Measurements from ENCODE around the gene B3GNT7.
"Not testable (repeated sequence)": the region's sequence is repeated elsewhere in the genome, so short reads cannot be mapped to it uniquely, and the experiment has no call there.

Gene B3GNT7

DNA sequence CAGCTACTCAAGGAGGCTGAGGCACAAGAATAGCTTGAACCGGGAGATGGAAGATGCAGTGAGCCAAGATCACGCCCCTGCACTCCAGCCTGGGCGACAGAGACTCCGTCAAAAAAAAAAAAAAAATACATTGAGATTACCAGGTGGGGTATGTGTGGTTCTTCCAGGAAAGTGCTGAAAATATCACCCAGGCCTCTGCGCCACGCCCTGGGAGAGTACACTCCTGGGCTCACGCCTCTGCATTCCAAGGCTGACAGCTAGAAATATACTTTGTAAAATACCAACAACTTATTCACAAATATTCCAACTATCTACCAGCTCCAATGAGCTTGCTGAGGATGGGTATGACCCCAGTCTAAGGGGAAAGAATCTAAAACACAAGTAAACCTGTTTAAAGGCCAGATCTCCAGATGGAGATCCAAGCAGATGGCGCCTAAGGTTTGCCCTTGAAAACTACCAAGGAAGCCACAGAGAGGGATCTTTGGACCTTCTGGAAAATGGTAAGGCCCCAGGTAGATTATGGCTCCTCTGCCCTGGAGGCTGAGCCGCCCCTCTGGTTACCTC is 21.6 kb upstream of the B3GNT7 start:
- peaks cover 17% of the 10 kb centered on the region for H3K9me3 ChIP-seq (ENCODE audit: insufficient read depth, low read length)
- no peak overlapping the region for H3K4me3 ChIP-seq (ENCODE audit: insufficient read length, low read depth)
- H3K4me1 ChIP-seq (ENCODE audit: insufficient read depth, insufficient read length): peaks cover 43% of the 10 kb centered on the region
- DNase-seq (ENCODE audit: low read depth, low spot score): no peak
- TF ChIP-seq SUZ12 (IDR thresholded peaks at IDR 0.05; ENCODE audit: extremely low read depth, insufficient read depth, insufficient read length) (no peak), ZNF274 (IDR thresholded peaks at IDR 0.05; ENCODE audit: low read depth, low read length) (no peak), YY1 (IDR thresholded peaks at IDR 0.05; ENCODE audit: insufficient read depth, insufficient read length) (no peak)
- no peak overlapping the region for H3K9ac ChIP-seq (ENCODE audit: insufficient read length, low read depth)
- H3K27me3 ChIP-seq (ENCODE audit: insufficient read depth, insufficient read length): no peaks in the 10 kb centered on the region
- H3K36me3 ChIP-seq (ENCODE audit: insufficient read depth, insufficient read length, low read length): no peaks in the 10 kb centered on the region

DNA sequence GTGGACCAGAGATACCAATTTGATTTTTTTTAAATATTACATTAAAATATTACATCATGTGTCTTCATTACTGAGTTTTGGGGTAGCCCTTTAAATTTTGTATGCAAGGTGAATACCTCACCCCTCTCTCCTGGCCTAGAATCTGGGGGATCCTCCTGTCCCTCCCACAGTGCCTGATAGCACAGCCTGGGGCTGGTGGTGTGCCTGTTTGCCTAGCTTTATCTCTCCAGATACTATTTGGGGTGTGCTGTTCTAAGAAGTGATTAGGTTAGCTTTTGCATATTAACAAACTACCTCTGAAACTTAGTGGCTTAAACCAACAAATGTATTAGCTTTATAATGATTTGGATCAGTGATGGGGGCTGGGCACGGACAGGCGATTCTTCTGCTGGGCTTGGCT is 20.7 kb upstream of the B3GNT7 start:
- Histone ChIP-seq H3K4me1 (ENCODE audit: insufficient read depth, insufficient read length) (peaks cover 40% of the 10 kb centered on the region), H3K36me3 (ENCODE audit: insufficient read depth, insufficient read length, low read length) (no peaks in the 10 kb centered on the region), H3K27me3 (ENCODE audit: insufficient read depth, insufficient read length) (no peaks in the 10 kb centered on the region), H3K9ac (ENCODE audit: insufficient read length, low read depth) (no peak overlapping the region), H3K9me3 (ENCODE audit: insufficient read depth, low read length) (peaks cover 17% of the 10 kb centered on the region), H3K4me3 (ENCODE audit: insufficient read length, low read depth) (no peak overlapping the region)
- TF ChIP-seq ZNF274 (IDR thresholded peaks at IDR 0.05; ENCODE audit: low read depth, low read length) (no peak), SUZ12 (IDR thresholded peaks at IDR 0.05; ENCODE audit: extremely low read depth, insufficient read depth, insufficient read length) (no peak), YY1 (IDR thresholded peaks at IDR 0.05; ENCODE audit: insufficient read depth, insufficient read length) (no peak)
- no peak for DNase-seq (ENCODE audit: low read depth, low spot score)

DNA sequence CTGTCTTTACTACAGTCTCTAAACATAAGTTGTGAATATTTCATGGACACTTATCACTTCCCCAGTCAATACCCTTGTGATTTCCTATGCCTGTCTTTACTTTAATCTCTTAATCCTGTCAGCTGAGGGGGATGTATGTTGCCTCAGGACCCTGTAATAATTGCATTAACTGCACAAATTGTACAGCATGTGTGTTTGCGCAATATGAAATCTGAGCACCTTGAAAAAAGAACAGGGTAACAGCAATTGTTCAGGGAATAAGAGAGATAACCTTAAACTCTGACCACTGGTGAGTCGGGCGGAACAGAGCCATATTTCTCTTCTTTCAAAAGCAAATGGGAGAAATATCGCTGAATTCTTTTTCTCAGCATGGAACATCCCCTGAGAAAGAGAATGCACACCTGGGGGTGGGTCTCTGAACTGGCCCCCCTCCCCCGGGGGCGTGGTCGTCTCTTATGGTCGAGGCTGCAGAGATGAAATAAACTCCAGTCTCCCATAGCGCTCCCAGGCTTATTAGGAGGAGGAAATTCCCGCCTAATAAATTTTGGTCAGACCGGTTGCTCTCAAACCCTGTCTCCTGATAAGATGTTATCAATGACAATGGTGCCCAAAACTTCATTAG is 19.4 kb upstream of the B3GNT7 start:
- Histone ChIP-seq H3K9me3 (ENCODE audit: insufficient read depth, low read length) (peaks cover 17% of the 10 kb centered on the region), H3K4me1 (ENCODE audit: insufficient read depth, insufficient read length) (peaks cover 35% of the 10 kb centered on the region)
- DNase-seq (ENCODE audit: low read depth, low spot score); H3K36me3 ChIP-seq (ENCODE audit: insufficient read depth, insufficient read length, low read length); H3K4me3 ChIP-seq (ENCODE audit: insufficient read length, low read depth); H3K27me3 ChIP-seq (ENCODE audit: insufficient read depth, insufficient read length); H3K9ac ChIP-seq (ENCODE audit: insufficient read length, low read depth): not testable (repeated sequence)

DNA sequence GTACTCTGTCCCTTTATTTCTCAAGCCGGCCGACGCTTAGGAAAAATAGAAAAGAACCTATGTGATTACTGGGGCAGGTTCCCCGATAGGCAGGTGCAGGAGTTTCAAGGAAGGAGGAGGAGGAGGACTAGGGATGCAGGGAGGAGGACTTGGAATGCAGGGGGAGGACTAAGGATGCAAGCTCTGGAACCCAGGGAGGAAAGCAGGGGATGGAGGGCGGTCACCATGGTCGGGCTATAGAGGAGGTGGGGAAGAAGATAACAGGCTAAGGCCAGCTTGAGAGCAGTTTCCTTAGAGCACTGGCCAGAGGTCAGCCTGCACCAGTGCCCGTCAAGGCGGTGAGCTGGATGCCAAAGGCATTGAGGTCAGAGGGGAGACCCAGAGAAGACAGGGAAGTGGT is 18.7 kb upstream of the B3GNT7 start:
- H3K4me3 ChIP-seq (ENCODE audit: insufficient read length, low read depth): no peak overlapping the region
- TF ChIP-seq SUZ12 (IDR thresholded peaks at IDR 0.05; ENCODE audit: extremely low read depth, insufficient read depth, insufficient read length) (no peak), ZNF274 (IDR thresholded peaks at IDR 0.05; ENCODE audit: low read depth, low read length) (no peak), YY1 (IDR thresholded peaks at IDR 0.05; ENCODE audit: insufficient read depth, insufficient read length) (no peak)
- peaks cover 17% of the 10 kb centered on the region for H3K9me3 ChIP-seq (ENCODE audit: insufficient read depth, low read length)
- H3K27me3 ChIP-seq (ENCODE audit: insufficient read depth, insufficient read length): no peaks in the 10 kb centered on the region
- H3K4me1 ChIP-seq (ENCODE audit: insufficient read depth, insufficient read length): peaks cover 28% of the 10 kb centered on the region
- no peak for DNase-seq (ENCODE audit: low read depth, low spot score)
- no peak overlapping the region for H3K9ac ChIP-seq (ENCODE audit: insufficient read length, low read depth)
- H3K36me3 ChIP-seq (ENCODE audit: insufficient read depth, insufficient read length, low read length): no peaks in the 10 kb centered on the region

DNA sequence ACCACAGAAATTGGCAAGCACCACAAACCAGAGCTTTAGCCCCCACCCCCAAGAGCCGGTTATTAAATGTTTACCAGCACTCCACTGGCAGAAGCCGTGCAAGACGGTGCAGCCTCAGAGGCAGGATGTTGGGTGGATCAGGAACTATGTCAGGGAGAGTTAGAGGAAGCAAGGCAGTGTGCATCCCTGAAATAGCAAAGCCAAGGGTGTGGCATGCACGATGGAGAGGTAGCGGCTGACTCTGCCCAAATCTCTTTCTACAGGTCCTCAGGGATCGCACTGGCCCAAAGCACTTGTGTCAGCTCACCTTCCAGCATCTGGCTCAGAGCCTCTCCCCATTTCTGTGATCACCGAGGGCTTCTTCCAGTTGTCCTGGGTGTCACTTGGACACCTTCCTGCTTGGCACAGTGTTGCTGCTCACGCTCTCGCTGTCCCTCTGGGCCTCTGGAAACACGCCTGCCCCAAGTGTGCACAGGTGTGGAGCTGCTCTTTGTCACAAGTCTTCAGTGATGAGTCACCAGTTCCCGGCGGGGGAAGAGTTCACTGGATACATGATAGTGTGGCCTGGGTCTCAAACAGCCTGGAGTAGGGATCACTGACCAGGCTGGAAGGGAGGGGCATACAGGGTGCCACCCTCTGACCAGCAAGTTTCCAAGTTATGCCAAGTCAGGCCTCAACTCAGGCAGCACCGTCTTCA is 17.3 kb upstream of the B3GNT7 start:
- H3K36me3 ChIP-seq (ENCODE audit: insufficient read depth, insufficient read length, low read length): no peaks in the 10 kb centered on the region
- no peak for DNase-seq (ENCODE audit: low read depth, low spot score)
- TF ChIP-seq SUZ12 (IDR thresholded peaks at IDR 0.05; ENCODE audit: extremely low read depth, insufficient read depth, insufficient read length) (no peak), YY1 (IDR thresholded peaks at IDR 0.05; ENCODE audit: insufficient read depth, insufficient read length) (no peak), ZNF274 (IDR thresholded peaks at IDR 0.05; ENCODE audit: low read depth, low read length) (no peak)
- H3K9ac ChIP-seq (ENCODE audit: insufficient read length, low read depth): no peak overlapping the region
- H3K4me3 ChIP-seq (ENCODE audit: insufficient read length, low read depth): no peak overlapping the region
- no peaks in the 10 kb centered on the region for H3K27me3 ChIP-seq (ENCODE audit: insufficient read depth, insufficient read length)
- peaks cover 17% of the 10 kb centered on the region for H3K9me3 ChIP-seq (ENCODE audit: insufficient read depth, low read length)
- peaks cover 20% of the 10 kb centered on the region for H3K4me1 ChIP-seq (ENCODE audit: insufficient read depth, insufficient read length)

DNA sequence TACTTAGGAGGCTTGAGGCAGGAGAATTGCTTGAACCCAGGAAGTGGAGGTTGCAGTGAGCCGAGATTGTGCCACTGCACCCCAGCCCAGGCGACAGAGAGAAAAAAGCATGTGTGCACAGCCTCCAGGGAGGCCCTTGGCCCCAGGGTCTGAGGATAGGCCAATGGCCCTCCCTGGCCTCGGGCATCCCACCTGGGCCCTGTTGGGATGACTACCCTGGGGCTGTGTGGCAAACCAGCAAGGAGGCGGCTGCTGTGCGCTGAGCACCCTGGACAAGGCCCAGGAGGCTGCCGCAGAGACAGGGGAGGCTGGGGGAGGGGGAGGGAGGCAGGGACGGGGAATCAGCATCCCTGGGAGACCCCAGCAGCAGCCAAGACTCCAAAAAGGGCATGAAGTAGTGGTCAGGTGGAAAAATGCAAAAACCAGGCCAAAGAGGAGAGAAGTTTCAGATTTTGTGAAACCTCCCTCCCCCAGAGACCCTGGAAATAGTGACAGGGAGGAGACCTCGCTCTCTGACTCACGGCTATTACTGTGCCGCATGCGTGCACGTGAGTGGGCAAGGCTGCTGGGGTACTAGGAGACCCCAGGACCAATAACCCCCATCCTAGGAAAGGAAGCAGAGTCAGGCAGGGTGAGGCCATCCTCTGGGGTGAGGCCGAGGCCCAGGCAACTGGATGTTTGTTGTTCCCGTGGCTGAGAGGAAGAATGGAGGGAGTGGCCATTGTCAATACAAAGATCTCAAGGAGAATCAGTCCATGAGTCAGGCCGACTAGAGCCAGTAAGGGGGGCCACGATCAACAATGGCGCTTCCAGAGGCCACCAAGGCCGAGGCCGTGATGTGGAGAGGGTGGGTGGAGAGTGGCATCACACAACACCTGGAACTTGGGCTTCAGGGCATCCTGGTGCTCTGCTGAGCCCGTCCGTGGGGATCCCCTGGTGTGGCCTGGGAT is 16.0 kb upstream of the B3GNT7 start:
- Histone ChIP-seq H3K27me3 (ENCODE audit: insufficient read depth, insufficient read length) (no peaks in the 10 kb centered on the region), H3K9ac (ENCODE audit: insufficient read length, low read depth) (no peak overlapping the region), H3K9me3 (ENCODE audit: insufficient read depth, low read length) (peaks cover 9% of the 10 kb centered on the region), H3K4me1 (ENCODE audit: insufficient read depth, insufficient read length) (peaks cover 17% of the 10 kb centered on the region), H3K36me3 (ENCODE audit: insufficient read depth, insufficient read length, low read length) (no peaks in the 10 kb centered on the region), H3K4me3 (ENCODE audit: insufficient read length, low read depth) (no peak overlapping the region)
- no peak for TF ChIP-seq SUZ12 (IDR thresholded peaks at IDR 0.05; ENCODE audit: extremely low read depth, insufficient read depth, insufficient read length)
- TF ChIP-seq ZNF274 (IDR thresholded peaks at IDR 0.05; ENCODE audit: low read depth, low read length): no peak
- no peak for TF ChIP-seq YY1 (IDR thresholded peaks at IDR 0.05; ENCODE audit: insufficient read depth, insufficient read length)
- DNase-seq (ENCODE audit: low read depth, low spot score): no peak

DNA sequence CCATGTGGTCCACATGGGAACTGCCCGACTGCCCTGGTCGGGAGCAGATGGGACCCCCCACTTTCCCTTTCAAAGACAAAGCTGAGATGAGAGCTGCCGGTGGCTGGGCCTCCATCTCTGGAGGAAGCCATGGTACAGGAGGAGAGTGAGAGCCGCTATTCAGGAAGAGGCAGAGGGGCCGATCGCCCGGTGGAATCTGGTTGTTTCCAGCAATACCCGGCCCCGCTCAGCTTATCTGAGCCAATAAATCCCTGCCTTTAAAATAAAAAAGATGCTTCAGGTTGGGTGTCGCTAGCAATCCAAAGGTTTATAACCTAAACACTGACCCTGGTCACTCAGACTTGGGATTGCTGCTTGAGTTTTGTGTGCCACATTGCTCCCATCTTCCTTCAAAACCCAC is 15.2 kb upstream of the B3GNT7 start:
- DNase-seq (ENCODE audit: low read depth, low spot score): no peak
- TF ChIP-seq SUZ12 (IDR thresholded peaks at IDR 0.05; ENCODE audit: extremely low read depth, insufficient read depth, insufficient read length) (no peak), YY1 (IDR thresholded peaks at IDR 0.05; ENCODE audit: insufficient read depth, insufficient read length) (no peak), ZNF274 (IDR thresholded peaks at IDR 0.05; ENCODE audit: low read depth, low read length) (no peak)
- Histone ChIP-seq H3K4me1 (ENCODE audit: insufficient read depth, insufficient read length) (peaks cover 17% of the 10 kb centered on the region), H3K27me3 (ENCODE audit: insufficient read depth, insufficient read length) (no peaks in the 10 kb centered on the region), H3K4me3 (ENCODE audit: insufficient read length, low read depth) (no peak overlapping the region), H3K9me3 (ENCODE audit: insufficient read depth, low read length) (peaks cover 9% of the 10 kb centered on the region; the same call in 1 of the 2 replicates), H3K9ac (ENCODE audit: insufficient read length, low read depth) (no peak overlapping the region), H3K36me3 (ENCODE audit: insufficient read depth, insufficient read length, low read length) (no peaks in the 10 kb centered on the region)

Data from NT2/D1 (cell line).